Measurements from ENCODE around the gene ZNF839.
"Not testable (repeated sequence)": the region's sequence is repeated elsewhere in the genome, so short reads cannot be mapped to it uniquely, and the experiment has no call there.

DNA sequence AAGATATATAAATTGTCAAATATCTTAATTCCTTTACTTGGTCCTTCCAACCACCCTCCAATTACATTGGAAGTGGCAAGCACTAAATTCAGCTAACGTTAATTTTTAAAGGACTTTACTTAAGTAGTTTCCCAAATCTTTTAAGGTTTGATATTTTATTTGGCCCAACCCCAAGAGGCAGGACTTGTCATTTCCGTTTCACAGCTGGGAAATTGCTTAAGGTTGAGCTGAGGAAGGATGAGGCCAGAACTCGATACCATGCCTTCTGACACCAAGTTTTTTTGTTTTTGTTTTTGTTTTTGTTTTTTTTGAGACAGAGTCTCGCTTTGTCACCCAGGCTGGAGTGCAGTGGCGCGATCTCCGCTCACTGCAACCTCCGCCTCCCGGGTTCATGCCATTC, 32.0 kb downstream of the ZNF839 start:
- not testable (repeated sequence) for TF ChIP-seq POLR2A (IDR thresholded peaks at IDR 0.05)
- TF ChIP-seq, protein P1, sequence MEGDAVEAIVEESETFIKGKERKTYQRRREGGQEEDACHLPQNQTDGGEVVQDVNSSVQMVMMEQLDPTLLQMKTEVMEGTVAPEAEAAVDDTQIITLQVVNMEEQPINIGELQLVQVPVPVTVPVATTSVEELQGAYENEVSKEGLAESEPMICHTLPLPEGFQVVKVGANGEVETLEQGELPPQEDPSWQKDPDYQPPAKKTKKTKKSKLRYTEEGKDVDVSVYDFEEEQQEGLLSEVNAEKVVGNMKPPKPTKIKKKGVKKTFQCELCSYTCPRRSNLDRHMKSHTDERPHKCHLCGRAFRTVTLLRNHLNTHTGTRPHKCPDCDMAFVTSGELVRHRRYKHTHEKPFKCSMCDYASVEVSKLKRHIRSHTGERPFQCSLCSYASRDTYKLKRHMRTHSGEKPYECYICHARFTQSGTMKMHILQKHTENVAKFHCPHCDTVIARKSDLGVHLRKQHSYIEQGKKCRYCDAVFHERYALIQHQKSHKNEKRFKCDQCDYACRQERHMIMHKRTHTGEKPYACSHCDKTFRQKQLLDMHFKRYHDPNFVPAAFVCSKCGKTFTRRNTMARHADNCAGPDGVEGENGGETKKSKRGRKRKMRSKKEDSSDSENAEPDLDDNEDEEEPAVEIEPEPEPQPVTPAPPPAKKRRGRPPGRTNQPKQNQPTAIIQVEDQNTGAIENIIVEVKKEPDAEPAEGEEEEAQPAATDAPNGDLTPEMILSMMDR (IDR thresholded peaks at IDR 0.05), result not testable (repeated sequence)
